Breast epithelium (tissue), 3 donors: Measurements from ENCODE around the gene PHKA2.

ENCODE experiments used
- CTCF ChIP-seq, 3 donors: fragments of 450-650 bp; IDR thresholded peaks; one replicate each; pipeline ENCODE4 v1.5.1; 2016 to 2017; ENCODE audit warnings: antibody characterized with exemption in 3 of 3, mild to moderate bottlenecking in 3 of 3, moderate library complexity in 3 of 3
- POLR2A ChIP-seq: fragments of 450-650 bp; IDR thresholded peaks from one replicate; pipeline ENCODE4 v1.6.1; 2016; ENCODE audit warnings: antibody characterized with exemption, mild to moderate bottlenecking, moderate library complexity
- POLR2AphosphoS5 ChIP-seq, 3 donors: sonication (generic); formaldehyde crosslinking; IDR thresholded peaks; one replicate each; pipeline ENCODE4 v1.6.1; 2017; ENCODE audit warnings: antibody characterized with exemption in 3 of 3

GRCh38 chrX:18873836-18874235, 110.1 kb downstream of the PHKA2 start:
- TF ChIP-seq CTCF (IDR thresholded peaks at IDR 0.05) (no peak), POLR2A (no peak), POLR2AphosphoS5 (IDR thresholded peaks at IDR 0.05) (no peak)
